IMR-90 (cell line): ENCODE results near the gene ROBO2. TPM values are rescaled to one million over a fixed set of nuclear protein-coding genes. Genes with fewer than 3 reads are reported as not detected.

Source experiments
- ATAC-seq: fragments of 200-7000 bp; cut with Tn5 transposase; 2 replicates; pipeline ENCODE4 v1.9.1; 2020; ENCODE audit warnings: low read depth, mild to moderate bottlenecking, moderate library complexity
- BruUV-seq: library from RNA; stranded (reverse); fragments of 400-500 nt; replicated peaks from 2 replicates; lab custom pipeline; 2021; lab: Mats Ljungman, UMichigan
- CTCF ChIA-PET: fragments of 300-600 bp; formaldehyde crosslinking; extraction: SDS; loops from one replicate; lab custom pipeline; 2021; ENCODE audit warnings: antibody characterized with exemption; lab: Yijun Ruan, JAX
- POLR2A ChIA-PET: fragments of 300-600 bp; sonication (Branson Sonifier 250); formaldehyde crosslinking; loops from one replicate; lab custom pipeline; 2022; ENCODE audit warnings: antibody characterized with exemption; ENCODE audit not compliant: unreplicated experiment; lab: Charles Lee
- DNase-seq: peaks from one replicate; pipeline ENCODE4 v3.0.0; 2013
- H2AFZ ChIP-seq: replicated peaks from 2 replicates; pipeline ENCODE3; 2013; ENCODE audit warnings: low read length, mild to moderate bottlenecking; ENCODE audit not compliant: poor library complexity
- H2AK5ac ChIP-seq: 2 replicates; pipeline ENCODE4 v1.6.1; 2013; ENCODE audit warnings: low read depth, low read length, inconsistent platforms
- H2AK9ac ChIP-seq: replicated peaks from 2 replicates; pipeline ENCODE3; 2013; ENCODE audit warnings: mild to moderate bottlenecking, low read depth, low read length, moderate library complexity; ENCODE audit not compliant: poor library complexity
- H2BK120ac ChIP-seq: 2 replicates; pipeline ENCODE4 v1.6.1; 2013; ENCODE audit warnings: low read depth, low read length, inconsistent platforms
- H2BK15ac ChIP-seq: 3 replicates; pipeline ENCODE4 v1.6.1; 2013; ENCODE audit warnings: low read depth, low read length, inconsistent platforms
- H2BK20ac ChIP-seq: 2 replicates; pipeline ENCODE4 v1.6.1; 2013; ENCODE audit warnings: low read depth, mild to moderate bottlenecking, inconsistent platforms, low read length, moderate library complexity
- H2BK5ac ChIP-seq: 2 replicates; pipeline ENCODE4 v1.6.1; 2013; ENCODE audit warnings: mild to moderate bottlenecking, low read depth, low read length, inconsistent platforms; ENCODE audit not compliant: poor library complexity, severe bottlenecking
- H3K14ac ChIP-seq: replicated peaks from 2 replicates; pipeline ENCODE4 v1.6.1; 2013; ENCODE audit warnings: low read depth, low read length, inconsistent platforms
- H3K18ac ChIP-seq: 2 replicates; pipeline ENCODE4 v1.6.1; 2013; ENCODE audit warnings: low read depth, low read length, control low read depth
- H3K23ac ChIP-seq: 2 replicates; pipeline ENCODE4 v1.6.1; 2013; ENCODE audit warnings: low read depth, low read length, inconsistent platforms
- H3K27ac ChIP-seq: 2 replicates; pipeline ENCODE4 v1.5.1; 2013; ENCODE audit warnings: mild to moderate bottlenecking, control low read depth, low read length; ENCODE audit not compliant: insufficient read depth
- H3K27me3 ChIP-seq: 2 replicates; pipeline ENCODE4 v1.6.1; 2013; ENCODE audit warnings: low read length; ENCODE audit not compliant: control insufficient read depth, insufficient read depth
- H3K36me3 ChIP-seq: 2 replicates; pipeline ENCODE4 v1.6.1; 2013; ENCODE audit warnings: low read length, mixed read lengths; ENCODE audit not compliant: control insufficient read depth, insufficient read depth
- H3K4ac ChIP-seq: 2 replicates; pipeline ENCODE4 v1.6.1; 2013; ENCODE audit warnings: low read depth, low read length, inconsistent platforms
- H3K4me1 ChIP-seq: 2 replicates; pipeline ENCODE4 v1.6.1; 2013; ENCODE audit warnings: low read length, mixed read lengths; ENCODE audit not compliant: control insufficient read depth, insufficient read depth
- H3K4me2 ChIP-seq: 2 replicates; pipeline ENCODE4 v1.6.1; 2013; ENCODE audit warnings: low read depth, mild to moderate bottlenecking, control low read depth, low read length, moderate library complexity
- H3K4me3 ChIP-seq: 2 replicates; pipeline ENCODE4 v1.5.1; 2013; ENCODE audit warnings: low read depth, mild to moderate bottlenecking, control low read depth, low read length, moderate library complexity; ENCODE audit not compliant: insufficient read depth
- H3K56ac ChIP-seq: 2 replicates; pipeline ENCODE4 v1.6.1; 2013; ENCODE audit warnings: low read length, inconsistent platforms; ENCODE audit not compliant: insufficient read depth; ENCODE audit errors: extremely low read depth
- H3K79me1 ChIP-seq, 2 experiments: 2 replicates each; pipeline ENCODE4 v1.6.1; 2013; ENCODE audit warnings: low read length in 2 of 2, inconsistent platforms in 1 of 2, low read depth in 1 of 2
- H3K9ac ChIP-seq: 2 replicates; pipeline ENCODE4 v1.6.1; 2013; ENCODE audit warnings: low read depth, low read length, control low read depth
- H3K9me1 ChIP-seq: 2 replicates; pipeline ENCODE4 v1.6.1; 2013; ENCODE audit warnings: low read length, inconsistent platforms; ENCODE audit not compliant: insufficient read depth
- H3K9me3 ChIP-seq: 2 replicates; pipeline ENCODE4 v1.6.1; 2013; ENCODE audit warnings: low read length; ENCODE audit not compliant: control insufficient read depth, insufficient read depth
- H4K20me1 ChIP-seq: 2 replicates; pipeline ENCODE4 v1.6.1; 2013; ENCODE audit warnings: low read length, inconsistent platforms; ENCODE audit not compliant: insufficient read depth
- H4K5ac ChIP-seq: 2 replicates; pipeline ENCODE4 v1.6.1; 2013; ENCODE audit warnings: mild to moderate bottlenecking, low read depth, low read length, control low read depth
- H4K8ac ChIP-seq, 2 experiments: 2 replicates each; pipeline ENCODE4 v1.6.1; 2013; ENCODE audit warnings: low read depth in 2 of 2, low read length in 2 of 2, control low read depth in 1 of 2, inconsistent platforms in 1 of 2
- H4K91ac ChIP-seq: 2 replicates; pipeline ENCODE4 v1.6.1; 2013; ENCODE audit warnings: low read depth, low read length, inconsistent platforms; ENCODE audit not compliant: insufficient read depth
- CEBPB ChIP-seq: IDR thresholded peaks from 2 replicates; pipeline ENCODE4 v1.6.1; 2012; ENCODE audit warnings: low read depth, low read length, improper control_type of control experiment
- CHD1 ChIP-seq: IDR thresholded peaks from 2 replicates; pipeline ENCODE4 v1.6.1; 2012; ENCODE audit warnings: low read depth, low read length, improper control_type of control experiment
- CTCF ChIP-seq: conservative IDR thresholded peaks from 2 replicates; pipeline ENCODE4 v1.5.1; 2012; ENCODE audit warnings: mild to moderate bottlenecking, low read depth, low read length, improper control_type of control experiment
- ELK1 ChIP-seq: fragments of 150-350 bp; IDR thresholded peaks from 2 replicates; pipeline ENCODE4 v1.6.1; 2016; ENCODE audit warnings: low read depth, mild to moderate bottlenecking, low read length, moderate library complexity, borderline replicate concordance
- FOS ChIP-seq: fragments of 150-350 bp; IDR thresholded peaks from 2 replicates; pipeline ENCODE4 v1.6.1; 2016; ENCODE audit warnings: low read depth, low read length
- MAZ ChIP-seq: IDR thresholded peaks from 2 replicates; pipeline ENCODE4 v1.6.1; 2012; ENCODE audit warnings: low read depth, mild to moderate bottlenecking, low read length, improper control_type of control experiment, moderate library complexity, borderline replicate concordance
- MXI1 ChIP-seq: IDR thresholded peaks from 2 replicates; pipeline ENCODE4 v1.6.1; 2012; ENCODE audit warnings: low read depth, mild to moderate bottlenecking, low read length, moderate library complexity, borderline replicate concordance
- NFE2L2 ChIP-seq: fragments of 150-350 bp; IDR thresholded peaks from 2 replicates; pipeline ENCODE4 v1.6.1; 2016; ENCODE audit warnings: low read depth, mild to moderate bottlenecking, low read length
- POLR2A ChIP-seq: IDR thresholded peaks from 2 replicates; pipeline ENCODE4 v1.6.1; 2012; ENCODE audit warnings: mild to moderate bottlenecking, low read depth, low read length
- RFX5 ChIP-seq: IDR thresholded peaks from 2 replicates; pipeline ENCODE4 v1.8.0; 2012; ENCODE audit warnings: low read depth, mild to moderate bottlenecking, low read length, moderate library complexity
- SMC3 ChIP-seq: fragments of 150-350 bp; IDR thresholded peaks from 2 replicates; pipeline ENCODE4 v1.6.1; 2016; ENCODE audit warnings: low read depth, mild to moderate bottlenecking, antibody characterized with exemption, low read length, moderate library complexity
- USF2 ChIP-seq: fragments of 150-350 bp; IDR thresholded peaks from 2 replicates; pipeline ENCODE4 v1.6.1; 2017; ENCODE audit warnings: mild to moderate bottlenecking, antibody characterized with exemption, low read length, low read depth
- WGBS, 2 experiments: methylation state at CpG; one replicate each; pipeline versions ENCODE4 v1.1.5 to v1.1.7; 2013; ENCODE audit warnings: missing lambda C conversion rate in 2 of 2; ENCODE audit not compliant: insufficient read length in 1 of 2; ENCODE audit errors: extremely low coverage in 2 of 2; 5-methylcytosine and 5-hydroxymethylcytosine counted together
- dilution Hi-C: fragments of 300-500 bp; cut with HindIII; formaldehyde crosslinking; loops from one replicate; pipeline ENCODE4 v1.14.3; 2018; ENCODE audit warnings: low sequenced_read_pairs; ENCODE audit not compliant: unreplicated experiment
- in situ Hi-C: fragments of 300-500 bp; cut with MboI; formaldehyde crosslinking; loops from 3 replicates; pipeline ENCODE4 v1.14.3; 2019; ENCODE audit warnings: low sequenced_read_pairs, inconsistent platforms, mixed read lengths
- intact Hi-C: fragments of 100-400 bp; cut with micrococcal nuclease; formaldehyde crosslinking; loops from 2 replicates; pipeline ENCODE4 v1.10.0; 2022
- polyA plus RNA-seq, 3 experiments: library from polyadenylated mRNA; depleted of rRNA; stranded (reverse); fragments of >200 nt; gene quantifications; 2 replicates each; pipeline ENCODE4 v1.2.3, GENCODE V29; 2012; ENCODE audit warnings: low replicate concordance in 1 of 3
- total RNA-seq: library from RNA; depleted of rRNA; stranded (reverse); fragments of >200 nt; gene quantifications from 2 replicates; pipeline ENCODE4 v1.2.3, GENCODE V29; 2012

ROBO2 gene
- total and polyA plus RNA-seq, 2 of the 4 experiments (the other 2 are of a cell fraction), result 9.3 to 14.5 TPM

GRCh38 chr3:77539677-77540076 lies 499.8 kb downstream of the ROBO2 start:
- Histone ChIP-seq H3K9ac (no peak overlapping the region), H3K56ac (no peak overlapping the region), H3K18ac (no peak overlapping the region), H3K14ac (no peak overlapping the region), H2BK20ac (no peak overlapping the region), H3K27me3 (no peaks in the 10 kb centered on the region), H3K9me1 (no peaks in the 10 kb centered on the region), H2AK9ac (no peak overlapping the region), H3K4ac (no peak overlapping the region), H3K4me2 (no peak overlapping the region), H3K23ac (no peak overlapping the region), H3K4me1 (no peaks in the 10 kb centered on the region), H4K5ac (no peak overlapping the region), H3K9me3 (no peaks in the 10 kb centered on the region; the same call in 1 of the 2 replicates), H4K91ac (no peak overlapping the region), H2BK5ac (no peak overlapping the region), H4K8ac (no peak overlapping the region), H2AFZ (no peak overlapping the region), H2BK15ac (no peak overlapping the region), H3K79me1 (no peaks in the 10 kb centered on the region), H3K27ac (no peak overlapping the region), H3K4me3 (no peak overlapping the region), H2AK5ac (no peak overlapping the region), H3K36me3 (no peaks in the 10 kb centered on the region), H4K20me1 (no peaks in the 10 kb centered on the region), H2BK120ac (no peak overlapping the region)
- ChIA-PET CTCF (no interaction called here), POLR2A (no interaction called here)
- TF ChIP-seq CEBPB, result no peak
- TF ChIP-seq ELK1, result no peak
- no peak for TF ChIP-seq SMC3
- TF ChIP-seq RFX5, result no peak
- no peak for TF ChIP-seq MAZ
- no peak for TF ChIP-seq NFE2L2
- no peak for TF ChIP-seq CTCF
- TF ChIP-seq USF2, result no peak
- no peak for TF ChIP-seq MXI1
- TF ChIP-seq FOS, result no peak
- TF ChIP-seq POLR2A, result no peak
- TF ChIP-seq CHD1, result no peak
- DNase-seq (no peak), ATAC-seq (no peak)
- intact Hi-C loops, result no loop called here
- in situ Hi-C loops, result no loop called here
- no CpG with 5 or more reads among the region's 2 CpGs for WGBS, 2 experiments
- no TSS peak for BruUV-seq
- dilution Hi-C loops, result no loop called here
